Small intestine (tissue), 4 donors: ENCODE results near the gene TMEM44. TPM values are rescaled to one million over a fixed set of nuclear protein-coding genes. Genes with fewer than 3 reads are reported as not detected.

ENCODE experiments used
- polyA plus RNA-seq, 4 donors: library from polyadenylated mRNA; stranded (reverse) in 3 of 4; unstranded in 1 of 4; fragments of 200-250 nt in 3 of 4; fragments of 120-200 nt in 1 of 4; gene quantifications; one replicate each; pipeline versions ENCODE4 v1.2.1 to v1.2.3, GENCODE V29; 2013
- donor health status: healthy with polysubstance abuse.
- donor health status: Bipolar disorder and iron deficiency.
- donor health status: healthy.

Gene TMEM44
- polyA plus RNA-seq, 4 donors = 2.7 to 17.7 (median 7.9) TPM

Other genes with a start within 250 kb of the TMEM44 start
- gene GP5, start 234.2 kb downstream of the TMEM44 start, polyA plus RNA-seq = under 1 TPM in 2 of 4 donors, not detected in 2; 0.18 to 0.27 TPM
- 10 to 100 TPM in 3 of 4 donors, 1 to 10 TPM in 1; 8.1 to 65.9 (median 13.9) TPM for gene ATP13A3, start 146.4 kb downstream of the TMEM44 start, polyA plus RNA-seq
- gene LSG1, start 38.8 kb upstream of the TMEM44 start, polyA plus RNA-seq = 10 to 100 TPM; 17.7 to 54.2 (median 22.0) TPM
- gene FAM43A, start 52.5 kb upstream of the TMEM44 start, polyA plus RNA-seq = 1 to 10 TPM in 3 of 4 donors, under 1 TPM in 1; 0.45 to 9.8 (median 2.1) TPM